CD4-positive, alpha-beta T cell treated with Interleukin-4 for 1 hour (primary cell): Measurements from ENCODE around the gene METTL1.
"Not testable (repeated sequence)": the region's sequence is repeated elsewhere in the genome, so short reads cannot be mapped to it uniquely, and the experiment has no call there.

Experiments
- DNase-seq, 2 donors: peaks; one replicate each; pipeline ENCODE4 v3.0.0-alpha.2; 2020 to 2022

The METTL1 gene

GRCh38 chr12:57795354-57795753 lies 23.4 kb upstream of the METTL1 start:
- no peak for DNase-seq

- DNase-seq = no peak
Measured at GRCh38 chr12:57793920-57794319, 22.0 kb upstream of the METTL1 start.

DNA sequence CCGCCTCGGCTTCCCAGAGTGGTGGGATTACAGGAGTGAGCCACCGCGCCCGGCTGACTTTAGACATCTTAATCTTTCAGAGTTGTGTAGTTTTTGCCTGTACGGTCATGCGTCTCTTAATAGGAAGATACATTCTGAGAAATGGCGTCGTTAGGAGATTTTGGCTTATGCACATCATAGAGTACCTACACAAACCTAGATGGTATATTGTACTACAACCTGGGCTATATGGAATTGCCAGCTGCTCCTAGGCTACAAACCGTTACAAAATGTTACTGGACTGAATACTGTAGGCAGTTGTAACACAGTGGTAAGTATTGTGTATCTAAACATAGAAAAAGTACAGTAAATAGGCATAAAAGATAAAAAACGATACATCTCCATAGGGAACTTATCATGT lies 12.0 kb upstream of the METTL1 start:
- DNase-seq = no peak

DNA sequence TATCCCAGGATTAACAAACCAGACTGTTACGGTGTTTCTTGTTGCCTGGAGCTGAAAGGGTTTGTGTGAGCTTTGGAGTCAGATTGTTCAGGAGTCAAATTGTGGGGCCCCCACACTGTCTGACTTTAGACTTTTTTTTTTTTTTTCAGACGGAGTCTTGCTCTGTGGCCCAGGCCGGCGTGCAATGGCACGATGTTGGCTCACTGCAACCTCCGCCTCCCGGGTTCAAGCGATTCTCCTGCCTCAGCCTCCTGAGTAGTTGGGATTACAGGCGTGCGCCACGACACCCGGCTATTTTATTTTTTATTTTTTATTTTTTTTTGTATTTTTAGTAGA lies 11.5 kb upstream of the METTL1 start:
- DNase-seq = no peak

DNA sequence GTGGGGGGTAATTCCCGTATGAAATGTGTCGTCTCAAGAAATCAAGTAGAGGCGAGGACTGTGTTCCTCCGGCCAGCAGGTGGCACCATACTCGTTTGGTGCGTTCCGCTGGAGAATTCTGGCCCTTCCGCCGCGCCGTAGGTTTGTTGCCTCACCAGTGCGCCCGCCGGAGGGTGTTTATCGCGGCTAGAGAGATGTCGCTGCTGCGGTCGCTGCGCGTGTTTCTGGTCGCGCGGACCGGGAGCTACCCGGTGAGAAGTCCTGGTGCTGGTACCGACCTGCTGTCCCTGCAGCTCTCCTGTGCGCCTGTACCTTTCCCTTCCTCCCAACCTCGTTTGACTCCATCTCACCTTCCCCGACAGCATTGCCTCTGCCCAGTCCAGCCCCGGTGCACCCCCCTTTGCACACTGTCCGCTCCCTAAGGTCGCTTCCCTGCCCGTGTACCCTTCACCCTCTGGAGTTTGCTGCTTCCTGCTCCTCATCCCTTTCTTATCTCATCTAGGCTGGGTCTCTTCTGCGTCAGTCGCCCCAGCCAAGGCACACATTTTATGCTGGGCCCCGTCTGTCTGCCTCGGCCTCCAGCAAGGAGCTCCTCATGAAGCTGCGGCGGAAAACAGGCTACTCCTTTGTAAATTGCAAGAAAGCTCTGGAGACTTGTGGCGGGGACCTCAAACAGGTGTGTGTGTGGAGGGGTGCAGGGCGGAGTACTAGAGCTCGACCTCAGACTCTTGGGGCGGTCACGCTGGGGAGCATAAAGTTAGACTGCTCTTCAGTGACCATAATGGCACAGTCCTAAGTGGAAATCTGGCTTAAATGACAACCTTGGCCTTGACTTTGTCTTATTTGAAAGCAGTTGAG lies 10.9 kb upstream of the METTL1 start, which contains the start of gene TSFM:
Gene TSFM (plus strand): TSS at position 180 of the 858 bp plus-strand sequence. CDS start 15 bp downstream, at position 195.
- peak; percentile 94 to 97 for DNase-seq

DNA sequence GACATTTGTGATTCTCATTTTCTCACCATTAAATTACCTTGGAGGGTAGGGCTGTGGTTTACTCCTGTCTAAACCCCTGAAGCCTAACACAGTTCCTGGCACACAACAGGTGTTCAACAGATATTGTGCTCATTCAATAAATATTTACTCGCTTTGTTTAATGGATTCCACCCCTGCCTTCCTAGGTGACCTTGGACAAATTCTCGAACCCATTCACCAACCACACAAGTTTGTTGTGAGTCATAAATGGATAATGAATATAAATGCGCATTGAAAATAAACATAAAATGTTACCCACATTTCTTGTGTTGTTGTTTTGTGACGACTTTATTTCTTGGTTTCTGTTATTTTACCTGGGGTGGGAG lies 10.3 kb upstream of the METTL1 start:
- DNase-seq = no peak

GRCh38 chr12:57781801-57782200 lies 9.9 kb upstream of the METTL1 start:
- DNase-seq = no peak

DNA sequence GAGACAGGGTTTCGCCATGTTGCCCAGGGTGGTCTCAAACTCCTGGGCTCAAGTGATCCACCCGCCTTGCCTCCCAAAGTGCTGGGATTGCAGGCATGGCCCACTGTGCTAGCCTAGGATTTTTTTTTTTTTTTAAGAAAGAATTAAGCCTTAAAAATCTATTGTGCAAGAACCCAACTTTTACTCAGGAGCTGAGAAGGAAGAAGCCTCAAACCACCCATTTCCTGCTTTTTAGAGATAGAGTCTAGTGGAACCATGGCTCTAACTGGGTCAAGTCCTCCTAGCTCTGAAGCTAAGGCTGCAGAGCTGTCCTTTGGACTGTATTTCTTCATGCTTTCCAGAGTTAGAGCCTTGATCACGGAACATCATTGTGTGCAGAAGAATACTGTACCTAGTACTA lies 9.3 kb upstream of the METTL1 start:
- peak in 1 of 2 donors; percentile 34 for DNase-seq

DNA sequence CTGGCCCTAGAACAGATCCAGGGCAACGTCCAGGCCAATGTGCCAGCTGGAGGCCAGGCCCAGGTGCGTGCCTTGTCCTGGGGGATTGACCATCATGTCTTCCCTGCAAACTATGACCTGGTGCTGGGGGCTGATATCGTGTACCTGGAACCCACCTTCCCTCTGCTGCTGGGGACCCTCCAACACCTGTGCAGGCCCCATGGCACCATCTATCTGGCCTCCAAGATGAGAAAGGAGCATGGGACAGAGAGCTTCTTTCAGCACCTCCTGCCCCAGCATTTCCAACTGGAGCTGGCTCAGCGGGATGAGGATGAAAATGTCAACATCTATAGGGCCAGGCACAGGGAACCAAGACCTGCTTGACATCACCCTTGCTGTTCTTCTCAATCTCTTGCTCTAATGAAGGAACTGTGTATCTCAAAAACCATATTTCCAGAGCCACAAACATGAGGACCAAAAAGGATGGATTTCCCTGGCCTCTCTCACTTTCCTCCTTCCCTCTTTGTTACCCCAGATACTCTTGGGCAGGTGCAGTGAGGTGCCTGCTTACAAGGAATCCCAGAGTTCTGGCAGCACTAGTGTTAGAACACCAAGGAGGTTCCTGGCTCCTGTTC lies 8.5 kb upstream of the METTL1 start:
- DNase-seq = no peak

- no peak for DNase-seq
Measured at GRCh38 chr12:57779736-57780135, 7.8 kb upstream of the METTL1 start.

DNA sequence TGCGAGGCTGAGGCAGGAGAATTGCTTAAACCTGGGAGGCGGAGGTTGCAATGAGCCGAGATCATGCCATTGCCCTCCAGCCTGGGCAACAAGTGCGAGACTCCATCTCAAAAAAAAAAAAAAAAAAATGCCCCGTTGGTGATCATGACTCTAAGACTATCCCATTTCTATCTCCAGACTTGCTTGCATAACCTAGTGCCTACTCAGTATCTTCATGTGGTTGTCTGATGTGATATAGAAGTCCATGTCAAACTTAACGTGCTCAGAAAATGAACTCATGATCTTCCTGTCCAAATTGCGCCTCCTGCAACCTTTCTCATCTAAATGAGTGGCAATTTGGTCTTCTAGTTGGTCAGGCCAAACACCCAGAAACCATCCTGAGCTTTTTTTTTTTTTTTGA lies 6.0 kb upstream of the METTL1 start:
- no peak for DNase-seq

- no peak for DNase-seq
Measured at GRCh38 chr12:57777367-57777766, 5.5 kb upstream of the METTL1 start.

DNA sequence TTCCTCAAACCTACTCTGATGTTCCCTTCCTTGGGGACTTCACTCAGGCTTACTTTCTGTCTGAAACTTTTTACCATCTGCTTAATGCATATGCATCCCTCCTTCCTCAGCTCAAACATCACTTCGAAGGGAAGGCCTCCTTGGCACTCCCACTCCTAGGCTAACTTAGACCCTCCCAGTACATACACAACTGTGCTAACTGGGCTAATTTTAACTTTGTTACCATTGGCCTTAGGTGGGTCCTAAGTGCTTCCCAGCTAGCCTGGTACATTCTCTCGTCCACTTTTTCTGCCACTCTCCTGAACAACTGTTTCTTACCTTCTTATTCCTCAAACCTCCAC lies 4.3 kb upstream of the METTL1 start:
- DNase-seq = no peak

- peak in 1 of 2 donors; percentile 39 for DNase-seq
Measured at GRCh38 chr12:57775563-57776246, 3.8 kb upstream of the METTL1 start.

DNA sequence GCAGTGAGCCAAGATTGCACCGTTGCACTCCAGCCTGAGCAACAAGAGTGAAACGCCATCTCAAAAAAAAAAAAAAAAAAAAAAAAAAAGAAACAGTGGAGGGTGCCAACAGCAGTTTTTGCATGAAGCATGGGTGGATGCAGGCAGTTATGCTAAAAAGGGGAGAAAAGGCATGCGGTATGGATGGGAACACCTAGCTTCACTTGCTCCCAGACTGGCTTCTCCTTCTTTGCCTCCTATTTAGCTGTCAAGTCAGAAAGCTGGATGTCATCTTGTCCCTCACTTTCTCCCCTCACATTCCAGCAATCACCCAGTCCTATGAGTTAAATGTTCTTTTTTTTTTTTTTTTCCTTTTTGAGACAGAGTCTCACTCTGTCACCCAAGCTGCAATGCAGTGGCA lies 3.1 kb upstream of the METTL1 start:
- no peak for DNase-seq

- DNase-seq = not testable (repeated sequence)
Measured at GRCh38 chr12:57774634-57775033, 2.7 kb upstream of the METTL1 start.

DNA sequence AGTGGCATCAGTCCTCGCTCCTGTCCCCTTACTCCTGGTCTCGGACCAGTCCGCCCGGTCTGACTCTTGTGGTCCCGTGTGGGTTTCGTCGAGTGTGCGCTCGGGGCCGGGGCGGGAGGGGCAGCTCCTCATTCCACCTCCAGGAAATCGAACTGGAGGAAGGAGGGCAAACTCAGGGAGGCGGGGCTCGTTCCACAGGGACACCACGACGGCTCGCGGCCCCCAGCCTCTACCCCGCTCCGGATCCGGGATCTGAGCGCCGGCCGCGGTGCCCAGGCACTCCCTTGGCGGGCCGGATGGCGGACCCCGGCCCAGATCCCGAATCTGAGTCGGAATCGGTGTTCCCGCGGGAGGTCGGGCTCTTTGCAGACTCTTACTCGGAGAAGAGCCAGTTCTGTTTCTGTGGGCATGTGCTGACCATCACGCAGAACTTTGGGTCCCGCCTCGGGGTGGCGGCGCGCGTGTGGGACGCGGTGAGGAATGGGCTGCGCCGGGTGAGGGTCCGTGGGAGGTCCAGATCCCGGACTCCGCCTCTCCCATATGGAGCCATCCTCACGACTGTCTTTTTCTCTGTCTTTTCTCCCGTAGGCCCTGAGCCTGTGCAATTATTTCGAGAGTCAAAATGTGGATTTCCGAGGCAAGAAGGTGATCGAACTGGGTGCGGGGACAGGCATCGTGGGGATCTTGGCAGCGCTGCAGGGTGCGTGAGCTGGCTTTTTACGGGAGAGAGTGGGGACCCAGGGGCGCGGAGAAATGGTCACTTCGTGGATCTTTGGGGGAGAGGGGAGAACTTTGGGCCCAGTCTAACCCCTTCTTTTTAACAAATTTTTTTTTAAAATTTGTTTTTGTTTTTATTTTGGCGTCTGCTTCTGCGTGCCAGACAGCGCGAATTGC lies 771 bp upstream of the METTL1 start, which contains the start of gene EEF1AKMT3:
Gene EEF1AKMT3 (plus strand): TSS at position 186 of the 894 bp plus-strand sequence. CDS start 111 bp downstream, at position 297.
- DNase-seq = no peak

- peak; percentile 86 to 87 for DNase-seq
Measured at GRCh38 chr12:57771236-57771872, 551 bp downstream of the METTL1 start.

- DNase-seq = no peak
Measured at GRCh38 chr12:57770734-57771133, 1.2 kb downstream of the METTL1 start.

GRCh38 chr12:57769594-57769993 lies 2.3 kb downstream of the METTL1 start:
- DNase-seq = no peak

GRCh38 chr12:57767876-57768275 lies 4.0 kb downstream of the METTL1 start:
- no peak for DNase-seq

- DNase-seq = no peak
Measured at GRCh38 chr12:57767305-57767698, 4.6 kb downstream of the METTL1 start.
